Nucleus accumbens (tissue), 56 donors: ENCODE data around the gene ARX.

Experiments
- DNase-seq, 56 donors: peaks; one replicate each; lab custom pipeline; 2025; lab: John Stamatoyannopoulos, UW

The ARX gene

DNA sequence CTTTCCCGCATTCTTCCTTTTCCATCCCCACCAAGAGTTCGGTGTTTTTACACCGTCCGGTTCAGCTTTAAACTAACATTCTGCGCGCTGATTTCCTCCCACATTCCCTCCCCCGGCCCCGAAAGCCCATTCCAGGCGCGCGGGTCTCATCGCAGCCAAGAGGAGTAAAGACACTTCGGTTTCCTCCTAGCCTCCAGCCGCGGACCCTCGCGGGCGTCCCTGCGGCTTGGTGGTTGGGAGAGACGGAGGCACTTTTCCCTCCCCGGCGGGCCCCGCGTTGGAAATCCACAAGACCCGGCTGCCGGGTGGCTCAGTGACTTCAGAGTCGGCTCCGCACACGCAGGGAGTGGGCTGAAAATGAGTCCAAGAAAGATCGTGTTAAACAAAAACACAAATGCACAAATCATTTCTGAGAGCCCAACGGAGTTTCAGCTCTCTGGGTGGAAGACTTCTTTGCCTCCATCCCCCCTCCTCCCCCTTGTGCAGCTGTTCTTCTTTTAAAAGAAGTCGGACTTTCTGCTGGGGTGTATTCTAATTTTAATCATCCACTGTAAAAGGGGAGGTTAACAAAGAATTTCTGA, 2.0 kb upstream of the ARX start:
- DNase-seq = peak in 2 of 56 donors; percentile 7 to 27

DNA sequence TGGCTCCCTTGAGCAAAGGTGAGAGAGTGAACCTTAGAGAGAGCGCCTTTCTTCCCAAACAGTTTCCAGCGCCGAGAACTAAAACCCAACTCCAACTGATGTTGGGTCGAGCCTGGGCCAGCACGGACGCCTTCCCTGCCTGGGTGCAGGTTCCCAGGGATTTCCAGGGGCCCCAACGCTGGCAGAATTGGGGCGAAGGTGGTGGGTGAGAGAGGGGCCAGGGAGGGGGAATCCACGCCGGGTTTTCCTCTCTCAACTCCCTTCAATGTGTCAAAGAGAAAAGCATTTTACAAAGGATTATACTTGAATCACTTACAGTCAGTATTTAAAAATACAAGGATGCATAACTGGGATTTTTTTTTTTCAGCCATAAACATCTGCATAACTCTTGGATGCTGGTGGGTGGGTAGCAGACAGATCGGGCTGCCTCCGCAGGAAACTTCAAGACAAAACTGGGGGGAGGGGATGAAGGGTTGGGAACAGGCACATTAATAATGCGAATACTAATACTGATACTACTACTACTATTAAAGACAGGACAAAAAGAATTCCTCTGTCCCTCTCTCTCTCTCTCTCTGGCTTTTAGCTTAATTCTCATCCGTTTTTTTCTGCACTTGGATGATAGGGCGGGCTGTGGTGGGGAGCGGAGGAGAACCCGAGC, 1.3 kb upstream of the ARX start:
- no peak for DNase-seq

GRCh38 chrX:25016361-25016671, 551 bp upstream of the ARX start:
- no peak for DNase-seq

GRCh38 chrX:25014366-25014838, 1.4 kb downstream of the ARX start:
- DNase-seq = no peak

- no peak for DNase-seq
Measured at GRCh38 chrX:25013632-25014365, 2.0 kb downstream of the ARX start.

DNA sequence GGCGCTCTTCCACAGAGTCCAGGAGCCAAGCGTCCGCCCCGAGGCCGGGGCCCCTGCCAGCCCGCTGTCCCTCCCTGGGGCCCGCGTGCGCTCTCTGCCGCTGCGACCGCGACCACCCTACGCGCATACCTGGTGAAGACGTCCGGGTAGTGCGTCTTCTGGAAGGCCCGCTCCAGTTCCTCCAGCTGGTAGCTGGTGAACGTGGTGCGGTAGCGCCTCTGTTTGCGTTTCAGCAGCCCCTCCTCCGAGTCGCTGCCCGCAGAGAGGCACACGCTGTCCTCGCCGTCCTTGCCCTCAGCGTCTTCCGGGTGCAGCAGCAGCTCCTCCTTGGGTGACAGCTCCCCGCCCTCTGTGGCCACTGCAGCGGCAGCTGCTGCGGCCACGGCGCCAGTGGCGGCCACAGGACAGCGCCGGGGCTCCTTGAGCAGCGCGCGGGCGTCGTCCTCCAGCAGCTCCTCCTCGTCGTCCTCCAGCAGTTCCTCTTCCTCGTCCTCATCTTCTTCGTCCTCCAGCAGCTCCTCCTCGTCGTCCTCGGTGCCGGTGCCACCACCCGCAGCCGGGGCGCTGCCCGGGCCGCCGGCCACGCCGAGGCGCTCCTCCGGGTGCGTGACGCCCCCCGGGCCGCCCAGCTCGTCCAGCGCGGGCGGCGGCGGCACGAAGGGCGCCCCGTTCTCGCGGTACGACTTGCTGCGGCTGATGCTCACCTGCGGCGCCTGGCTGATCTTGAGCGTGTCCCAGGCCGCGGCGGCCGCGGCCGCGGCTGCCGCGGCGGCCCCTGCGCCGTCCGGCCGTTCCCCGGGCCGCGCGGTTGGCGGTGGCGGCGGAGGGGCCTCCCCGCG, 2.8 kb downstream of the ARX start:
- no peak for DNase-seq

- DNase-seq = no peak
Measured at GRCh38 chrX:25012433-25012735, 3.4 kb downstream of the ARX start.

GRCh38 chrX:25011589-25012432, 4.0 kb downstream of the ARX start:
- no peak for DNase-seq

GRCh38 chrX:25010784-25011588, 4.8 kb downstream of the ARX start:
- no peak for DNase-seq

- DNase-seq = no peak
Measured at GRCh38 chrX:25009407-25009806, 6.4 kb downstream of the ARX start.

- no peak for DNase-seq
Measured at GRCh38 chrX:25007059-25008053, 8.4 kb downstream of the ARX start.

DNA sequence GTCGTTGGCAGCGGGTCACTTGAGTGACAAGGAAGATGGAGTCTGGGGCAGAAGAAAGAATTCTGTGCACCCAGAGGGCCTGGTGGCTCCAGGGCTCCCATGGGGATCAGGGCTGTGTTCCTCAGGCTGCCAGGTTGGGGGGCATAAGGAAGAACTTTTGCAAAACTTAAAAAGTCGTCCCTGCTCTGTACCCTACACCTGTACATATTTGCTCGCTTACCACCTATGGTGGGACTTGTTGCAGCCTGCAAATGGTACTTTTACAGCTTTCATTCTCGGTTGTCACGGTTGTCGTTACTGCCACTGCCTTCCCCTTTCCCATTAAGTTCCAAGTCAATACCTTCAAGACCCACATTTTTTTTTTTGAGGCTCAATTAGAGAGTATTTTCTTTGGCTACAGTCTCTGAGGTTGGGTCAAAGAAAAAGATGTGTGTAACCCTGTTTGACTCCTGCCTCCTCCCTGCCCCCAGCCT, 9.1 kb downstream of the ARX start:
- no peak for DNase-seq

DNA sequence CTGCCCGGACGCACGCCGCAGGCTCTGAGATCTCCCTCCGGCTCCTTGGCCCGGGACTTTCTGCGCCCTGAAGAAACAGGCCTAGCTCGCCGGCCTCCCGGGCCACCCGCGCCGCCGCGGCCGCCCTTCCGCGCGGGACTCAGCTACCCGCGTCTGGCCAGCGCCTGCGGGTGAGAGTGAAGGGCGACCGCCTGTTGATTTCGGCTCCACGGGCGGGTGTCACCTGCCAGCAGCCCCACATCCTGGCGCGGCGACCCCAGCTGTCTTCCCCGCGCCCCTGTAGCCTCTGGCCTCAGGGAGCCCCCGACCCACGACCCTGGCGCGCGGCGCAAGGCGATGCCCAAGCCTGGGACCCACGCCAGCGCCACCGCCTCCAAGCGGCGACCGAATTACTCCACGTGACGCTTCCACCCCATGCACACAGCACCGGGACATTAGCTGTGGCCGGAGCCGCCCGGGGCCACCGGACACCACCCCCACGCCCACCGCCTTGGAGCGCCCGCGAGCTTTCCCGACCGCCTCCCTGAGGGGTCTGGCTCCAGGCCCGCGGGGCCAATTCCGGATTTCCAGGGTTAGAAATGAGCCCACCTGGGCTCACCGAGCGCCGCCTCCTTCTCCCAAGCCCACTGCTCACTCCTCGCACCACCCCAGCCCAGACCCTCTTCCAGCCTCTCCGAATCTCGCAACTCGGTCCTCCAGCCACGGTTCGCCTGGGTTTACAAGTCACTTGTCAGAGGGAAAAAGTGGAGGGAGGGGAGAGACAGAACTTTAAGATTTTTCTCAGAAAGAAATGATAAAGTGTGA, 10.2 kb downstream of the ARX start:
- DNase-seq = no peak

GRCh38 chrX:25005034-25005381, 10.8 kb downstream of the ARX start:
- no peak for DNase-seq

DNA sequence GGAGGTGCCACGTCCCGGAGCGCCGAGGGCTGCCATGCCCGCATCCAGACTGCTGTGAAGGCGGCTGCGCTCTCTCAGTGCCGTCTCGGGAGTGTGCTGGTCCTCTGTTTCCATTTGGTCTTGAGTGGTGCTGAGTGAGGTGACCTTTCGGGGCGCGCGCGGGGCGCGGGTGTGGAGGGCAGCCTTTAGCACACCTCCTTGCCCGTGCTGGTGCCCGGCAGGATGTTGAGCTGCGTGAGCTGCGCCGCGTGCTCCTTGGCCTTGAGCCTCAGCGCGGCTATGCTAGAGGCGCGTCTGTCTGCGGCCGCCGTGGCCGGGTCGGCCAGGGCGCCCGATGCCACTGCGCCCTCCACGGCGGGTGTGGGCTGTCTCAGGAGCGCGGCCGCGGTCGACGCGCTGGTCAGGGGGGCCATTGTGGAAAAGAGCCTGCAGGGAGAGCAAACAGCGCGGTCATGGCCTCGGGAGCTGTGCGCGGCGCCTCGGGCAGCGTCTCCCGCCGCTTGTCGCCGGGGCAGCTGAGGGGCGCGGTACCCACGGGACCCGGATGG, 11.2 kb downstream of the ARX start:
- DNase-seq = no peak

- DNase-seq = no peak
Measured at GRCh38 chrX:25004040-25004439, 11.7 kb downstream of the ARX start.
